ENCODE results near the gene FREM2.

FREM2 gene

GRCh38 chr13:38897521-38897920 is 210.6 kb downstream of the FREM2 start:
- Histone ChIP-seq H3K4me3 (no peak overlapping the region), H3K27ac (no peak overlapping the region)
- no peak for DNase-seq (ENCODE audit: low spot score)
- TF ChIP-seq CTCF (IDR thresholded peaks at IDR 0.05), result no peak

DNA sequence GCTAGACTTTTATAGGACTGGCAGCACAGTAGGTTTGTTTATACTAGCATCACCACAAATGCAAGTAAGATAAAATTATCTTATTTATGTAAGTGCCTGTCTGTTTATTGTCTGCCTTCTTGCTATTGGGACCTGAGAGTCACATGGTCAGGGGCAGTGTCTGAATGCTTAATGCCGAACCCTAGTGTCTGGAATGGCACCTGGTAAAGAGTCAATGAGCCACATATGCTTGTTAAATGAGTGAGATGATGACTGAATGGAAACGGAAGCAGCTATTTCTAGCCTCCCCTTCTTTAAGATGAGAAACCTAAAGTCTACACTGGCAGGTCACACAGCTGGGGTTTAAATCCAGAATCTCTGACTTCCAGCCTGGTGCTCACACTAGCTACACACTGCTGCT is 211.6 kb downstream of the FREM2 start:
- no peak for TF ChIP-seq CTCF (IDR thresholded peaks at IDR 0.05)
- no peak overlapping the region for H3K4me3 ChIP-seq
- H3K27ac ChIP-seq, result no peak overlapping the region
- no peak for DNase-seq (ENCODE audit: low spot score)

GRCh38 chr13:38899571-38899970 is 212.7 kb downstream of the FREM2 start:
- no peak overlapping the region for H3K27ac ChIP-seq

DNA sequence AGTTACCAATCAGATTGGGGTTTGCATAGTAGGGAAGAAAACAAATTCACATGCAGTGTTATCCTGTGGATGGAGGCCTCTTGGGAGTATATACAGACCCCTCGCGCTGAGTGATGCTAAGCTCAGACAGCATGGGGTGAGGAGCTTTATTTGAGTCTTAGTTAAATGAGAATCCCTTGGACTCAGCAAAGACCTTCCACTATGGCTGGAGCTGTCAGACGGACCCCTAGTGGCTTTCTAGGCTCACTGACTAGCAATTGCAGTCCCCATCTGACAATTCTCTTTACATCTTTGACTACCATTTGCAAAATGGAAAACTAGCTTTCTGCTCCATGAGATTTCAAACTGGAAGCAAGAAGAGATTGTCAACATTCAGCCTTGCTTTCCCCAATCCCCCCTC is 213.3 kb downstream of the FREM2 start:
- TF ChIP-seq CTCF (IDR thresholded peaks at IDR 0.05), result no peak
- no peak overlapping the region for H3K27ac ChIP-seq
- DNase-seq (ENCODE audit: low spot score), result no peak
- H3K4me3 ChIP-seq, result no peak overlapping the region

More at GRCh38 chr13:38899571-38899970, 212.7 kb downstream of the FREM2 start:
- TF ChIP-seq CTCF (IDR thresholded peaks at IDR 0.05), result no peak
- H3K4me3 ChIP-seq, result no peak overlapping the region
- DNase-seq (ENCODE audit: low spot score), result no peak

DNA sequence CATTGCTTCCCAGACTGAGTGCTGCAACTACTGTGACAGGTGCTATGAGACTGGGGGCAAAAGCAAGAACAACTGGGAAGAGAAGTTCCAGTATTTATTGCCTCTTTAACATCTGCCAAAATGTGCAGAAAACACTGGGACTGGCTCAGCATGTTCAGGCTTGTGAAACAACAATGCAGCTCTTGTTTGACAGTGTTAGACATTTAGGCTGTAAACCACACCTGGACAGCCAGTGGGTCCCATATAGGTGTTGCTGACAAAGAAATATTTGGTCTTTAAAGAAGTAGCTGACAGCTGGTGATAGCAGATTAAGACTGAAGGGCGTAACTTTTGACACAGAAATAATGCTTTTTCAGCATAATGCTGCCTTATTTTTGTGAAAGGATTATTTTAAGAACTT is 215.7 kb downstream of the FREM2 start:
- H3K27ac ChIP-seq, result no peak overlapping the region
- no peak for DNase-seq (ENCODE audit: low spot score)
- H3K4me3 ChIP-seq, result no peak overlapping the region
- TF ChIP-seq CTCF (IDR thresholded peaks at IDR 0.05), result no peak

DNA sequence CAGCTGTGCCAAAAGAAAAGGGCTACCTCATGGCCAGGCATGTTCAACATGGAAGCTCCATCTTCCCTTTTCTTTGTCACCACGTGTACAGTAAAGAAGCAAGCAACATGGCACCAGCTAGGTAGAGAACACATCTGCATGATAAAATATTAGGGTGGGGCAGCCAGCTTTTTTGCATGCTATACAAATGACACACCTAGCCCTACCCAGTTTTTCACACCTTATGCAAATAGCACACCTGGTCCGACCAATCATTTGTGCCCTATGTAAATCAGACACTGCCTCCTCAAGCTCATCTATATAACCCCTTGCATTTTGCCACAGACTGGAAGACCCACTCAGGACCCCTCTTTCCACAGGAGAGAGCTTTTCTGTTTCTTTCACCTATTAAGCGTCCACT is 218.2 kb downstream of the FREM2 start:
- Histone ChIP-seq H3K27ac (no peak overlapping the region), H3K4me3 (no peak overlapping the region)
- DNase-seq (ENCODE audit: low spot score), result no peak
- no peak for TF ChIP-seq CTCF (IDR thresholded peaks at IDR 0.05)

- Histone ChIP-seq H3K4me3 (no peak overlapping the region), H3K27ac (no peak overlapping the region)
- no peak for TF ChIP-seq CTCF (IDR thresholded peaks at IDR 0.05)
- no peak for DNase-seq (ENCODE audit: low spot score)
Measured at GRCh38 chr13:38905861-38906260, 219.0 kb downstream of the FREM2 start.

All from coronary artery (tissue), 2 donors.